WTC11 (cell line): Measurements from ENCODE around the gene RAB1B. TPM values are rescaled to one million over a fixed set of nuclear protein-coding genes. Genes with fewer than 3 reads are reported as not detected.
A peak's percentile ranks its signal among the peaks of the same experiment; 100 is the strongest.

ENCODE experiments used
- ATAC-seq: fragments of 200-7000 bp; cut with Tn5 transposase; 2 replicates; pipeline ENCODE4 v1.10.0; 2021; ENCODE audit warnings: mild to moderate bottlenecking, moderate library complexity
- CTCF ChIA-PET: fragments of 300-600 bp; sonication (Branson Sonifier 250); formaldehyde crosslinking; loops from one replicate; lab custom pipeline; 2021; ENCODE audit warnings: antibody characterized with exemption; lab: Charles Lee
- POLR2A ChIA-PET: fragments of 350-600 bp; sonication (Branson Sonifier 250); formaldehyde crosslinking; loops from one replicate; lab custom pipeline; 2021; ENCODE audit warnings: antibody characterized with exemption; lab: Charles Lee
- DNase-seq: peaks from one replicate; pipeline ENCODE4 v3.0.0; 2021; ENCODE audit warnings: low spot score
- H3K27ac Mint-ChIP-seq: 2 replicates; pipeline ENCODE4 v1.8.0; 2021; ENCODE audit warnings: mixed read lengths
- H3K27me3 Mint-ChIP-seq: 2 replicates; pipeline ENCODE4 v1.8.0; 2021; ENCODE audit warnings: low read depth, mild to moderate bottlenecking, moderate library complexity, mixed read lengths
- H3K36me3 Mint-ChIP-seq: 2 replicates; pipeline ENCODE4 v1.8.0; 2021; ENCODE audit warnings: mixed read lengths
- H3K4me1 Mint-ChIP-seq: 2 replicates; pipeline ENCODE4 v1.8.0; 2022; ENCODE audit warnings: mixed read lengths
- H3K4me3 Mint-ChIP-seq: 2 replicates; pipeline ENCODE4 v1.8.0; 2021; ENCODE audit warnings: mild to moderate bottlenecking, moderate library complexity, mixed read lengths
- H3K9me3 Mint-ChIP-seq: 2 replicates; pipeline ENCODE4 v1.8.0; 2021; ENCODE audit warnings: mixed read lengths
- ATF1 ChIP-seq: sonication (generic); formaldehyde crosslinking; IDR thresholded peaks from 2 replicates; pipeline ENCODE4 v1.8.1; 2023; ENCODE audit warnings: mild to moderate bottlenecking, moderate library complexity, missing genetic modification reagents
- ELF4 ChIP-seq: sonication (generic); formaldehyde crosslinking; IDR thresholded peaks from 2 replicates; pipeline ENCODE4 v1.8.1; 2022; ENCODE audit warnings: low read depth, mild to moderate bottlenecking, moderate library complexity, missing genetic modification reagents
- ETV6 ChIP-seq: sonication (generic); formaldehyde crosslinking; IDR thresholded peaks from 2 replicates; pipeline ENCODE4 v1.8.1; 2022; ENCODE audit warnings: mild to moderate bottlenecking, missing genetic modification reagents
- GABPB1 ChIP-seq: sonication (generic); formaldehyde crosslinking; IDR thresholded peaks from 2 replicates; pipeline ENCODE4 v1.8.1; 2023; ENCODE audit warnings: mild to moderate bottlenecking, missing genetic modification reagents
- GTF2I ChIP-seq: fragments of 250-450 bp; sonication (Bioruptor Pico); conservative IDR thresholded peaks from 2 replicates; pipeline ENCODE4 v1.4.0; 2021; ENCODE audit warnings: mild to moderate bottlenecking
- MYBL2 ChIP-seq: sonication (generic); formaldehyde crosslinking; IDR thresholded peaks from 2 replicates; pipeline ENCODE4 v1.8.1; 2023; ENCODE audit warnings: mild to moderate bottlenecking, moderate library complexity, missing genetic modification reagents
- NFE2L1 ChIP-seq: sonication (generic); formaldehyde crosslinking; IDR thresholded peaks from 2 replicates; pipeline ENCODE4 v1.8.1; 2023; ENCODE audit warnings: missing genetic modification reagents
- TEAD4 ChIP-seq: sonication (generic); formaldehyde crosslinking; IDR thresholded peaks from 2 replicates; pipeline ENCODE4 v1.8.0; 2022; ENCODE audit warnings: mild to moderate bottlenecking, missing genetic modification reagents
- TP53 ChIP-seq: sonication (generic); formaldehyde crosslinking; IDR thresholded peaks from 2 replicates; pipeline ENCODE4 v1.8.1; 2023; ENCODE audit warnings: mild to moderate bottlenecking, missing genetic modification reagents
- ZBTB21 ChIP-seq: sonication (generic); formaldehyde crosslinking; IDR thresholded peaks from 2 replicates; pipeline ENCODE4 v1.8.1; 2023; ENCODE audit warnings: mild to moderate bottlenecking, missing genetic modification reagents, borderline replicate concordance
- ZNF317 ChIP-seq: sonication (generic); formaldehyde crosslinking; IDR thresholded peaks from 2 replicates; pipeline ENCODE4 v1.8.1; 2023; ENCODE audit warnings: low read depth, mild to moderate bottlenecking, moderate library complexity, missing genetic modification reagents, borderline replicate concordance
- total RNA-seq: library from RNA; stranded (reverse); gene quantifications from 3 replicates; pipeline ENCODE4 v1.2.3, GENCODE V29; 2021
- TF ChIP-seq, protein P1 (sequence below): fragments of 200-600 bp; IDR thresholded peaks from 2 replicates; pipeline ENCODE4 v1.8.0; 2022; ENCODE audit warnings: antibody characterized with exemption
- TF ChIP-seq, protein P2 (sequence below): sonication (generic); formaldehyde crosslinking; IDR thresholded peaks from 2 replicates; pipeline ENCODE4 v1.8.1; 2023; ENCODE audit warnings: mild to moderate bottlenecking, missing genetic modification reagents, borderline replicate concordance
- TF ChIP-seq, protein P3 (sequence below): sonication (generic); formaldehyde crosslinking; IDR thresholded peaks from 2 replicates; pipeline ENCODE4 v1.8.1; 2022; ENCODE audit warnings: mild to moderate bottlenecking, moderate library complexity, missing genetic modification reagents
- TF ChIP-seq, protein P4 (sequence below): sonication (generic); formaldehyde crosslinking; IDR thresholded peaks from 2 replicates; pipeline ENCODE4 v1.8.0; 2023; ENCODE audit warnings: mild to moderate bottlenecking, missing genetic modification reagents
- TF ChIP-seq, protein P5 (sequence below): fragments of 250-450 bp; sonication (Bioruptor Pico); IDR thresholded peaks from 2 replicates; pipeline ENCODE4 v2.1.2; 2022; ENCODE audit warnings: mild to moderate bottlenecking, moderate library complexity
- TF ChIP-seq, protein P6 (sequence below): sonication (generic); formaldehyde crosslinking; IDR thresholded peaks from 2 replicates; pipeline ENCODE4 v1.8.0; 2023; ENCODE audit warnings: missing genetic modification reagents
- TF ChIP-seq, protein P7 (sequence below): sonication (generic); formaldehyde crosslinking; IDR thresholded peaks from 2 replicates; pipeline ENCODE4 v1.8.1; 2023; ENCODE audit warnings: mild to moderate bottlenecking, moderate library complexity, missing genetic modification reagents
- TF ChIP-seq, protein P8 (sequence below): sonication (generic); formaldehyde crosslinking; IDR thresholded peaks from 2 replicates; pipeline ENCODE4 v1.8.1; 2023; ENCODE audit warnings: mild to moderate bottlenecking, missing genetic modification reagents

The RAB1B gene
- total RNA-seq, 1 experiment from 2014 or later = 125 TPM

DNA sequence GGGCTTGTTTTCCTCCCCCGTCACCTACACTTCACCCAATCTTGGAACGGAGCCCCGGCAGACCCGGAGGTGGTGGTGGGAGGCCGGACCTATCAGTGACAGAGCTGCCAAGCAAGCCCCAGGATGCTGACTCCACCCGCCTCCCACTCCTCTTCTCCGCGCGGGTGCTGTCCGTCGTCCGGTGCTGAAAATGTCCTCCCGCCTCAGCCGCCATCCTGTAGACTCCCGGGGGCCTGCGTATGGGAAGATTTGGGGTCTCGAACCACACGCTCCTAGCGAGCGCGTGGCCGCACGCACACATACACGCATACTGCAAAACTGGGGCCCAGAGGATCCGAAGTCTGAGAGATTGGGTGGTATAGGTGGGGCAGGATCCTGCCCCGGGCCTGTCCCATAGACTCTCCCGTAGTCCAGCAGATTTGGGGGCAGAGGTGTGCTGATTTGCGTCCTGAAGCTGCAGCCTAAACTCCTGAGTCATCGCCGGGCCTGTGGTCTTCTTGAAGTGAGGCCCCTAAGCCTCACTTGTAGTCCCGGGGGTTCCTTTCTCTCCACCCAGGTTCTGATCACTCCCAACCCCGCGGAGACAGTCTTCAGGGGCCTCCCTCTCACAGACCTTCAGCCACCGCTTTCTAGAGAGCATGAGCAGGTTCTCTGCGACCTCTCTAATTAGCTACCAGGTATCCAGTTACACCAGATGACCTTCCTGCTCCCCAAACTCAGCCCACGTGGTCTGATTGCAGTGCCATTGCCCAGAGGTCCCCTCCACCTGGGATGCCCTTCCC lies 21.3 kb downstream of the RAB1B start:
- peaks cover 20% of the 10 kb centered on the region for H3K4me1 Mint-ChIP-seq
- CTCF ChIA-PET = interaction anchor here (0.6 to 2.5 kb wide), 25 partner anchors 8 to 402 kb away, joined by 3 to 65 read pairs (median 5); partner anchors contain the start of genes CD248, DPP3, FIBP and RAB1B
- TF ChIP-seq ETV6 (CRISPR knock-in tag) (peak; percentile 78), MYBL2 (CRISPR knock-in tag) (peak; percentile 74; the same call in 1 of the 2 replicates), TEAD4 (CRISPR knock-in tag) (no peak), ZBTB21 (CRISPR knock-in tag) (peak; percentile 53; the same call in 1 of the 2 replicates), ELF4 (peak; percentile 89), ZNF317 (peak; percentile 59; the same call in 1 of the 2 replicates), TP53 (CRISPR knock-in tag) (no peak), GABPB1 (CRISPR knock-in tag) (no peak), GTF2I (CRISPR knock-in tag) (no peak), NFE2L1 (peak; percentile 89; the same call in 1 of the 2 replicates), ATF1 (CRISPR knock-in tag) (0 out of 2 replicates have a peak, but pooled peaks have one; percentile 78)
- TF ChIP-seq, protein P1, sequence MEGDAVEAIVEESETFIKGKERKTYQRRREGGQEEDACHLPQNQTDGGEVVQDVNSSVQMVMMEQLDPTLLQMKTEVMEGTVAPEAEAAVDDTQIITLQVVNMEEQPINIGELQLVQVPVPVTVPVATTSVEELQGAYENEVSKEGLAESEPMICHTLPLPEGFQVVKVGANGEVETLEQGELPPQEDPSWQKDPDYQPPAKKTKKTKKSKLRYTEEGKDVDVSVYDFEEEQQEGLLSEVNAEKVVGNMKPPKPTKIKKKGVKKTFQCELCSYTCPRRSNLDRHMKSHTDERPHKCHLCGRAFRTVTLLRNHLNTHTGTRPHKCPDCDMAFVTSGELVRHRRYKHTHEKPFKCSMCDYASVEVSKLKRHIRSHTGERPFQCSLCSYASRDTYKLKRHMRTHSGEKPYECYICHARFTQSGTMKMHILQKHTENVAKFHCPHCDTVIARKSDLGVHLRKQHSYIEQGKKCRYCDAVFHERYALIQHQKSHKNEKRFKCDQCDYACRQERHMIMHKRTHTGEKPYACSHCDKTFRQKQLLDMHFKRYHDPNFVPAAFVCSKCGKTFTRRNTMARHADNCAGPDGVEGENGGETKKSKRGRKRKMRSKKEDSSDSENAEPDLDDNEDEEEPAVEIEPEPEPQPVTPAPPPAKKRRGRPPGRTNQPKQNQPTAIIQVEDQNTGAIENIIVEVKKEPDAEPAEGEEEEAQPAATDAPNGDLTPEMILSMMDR = no peak
- TF ChIP-seq, protein P2, sequence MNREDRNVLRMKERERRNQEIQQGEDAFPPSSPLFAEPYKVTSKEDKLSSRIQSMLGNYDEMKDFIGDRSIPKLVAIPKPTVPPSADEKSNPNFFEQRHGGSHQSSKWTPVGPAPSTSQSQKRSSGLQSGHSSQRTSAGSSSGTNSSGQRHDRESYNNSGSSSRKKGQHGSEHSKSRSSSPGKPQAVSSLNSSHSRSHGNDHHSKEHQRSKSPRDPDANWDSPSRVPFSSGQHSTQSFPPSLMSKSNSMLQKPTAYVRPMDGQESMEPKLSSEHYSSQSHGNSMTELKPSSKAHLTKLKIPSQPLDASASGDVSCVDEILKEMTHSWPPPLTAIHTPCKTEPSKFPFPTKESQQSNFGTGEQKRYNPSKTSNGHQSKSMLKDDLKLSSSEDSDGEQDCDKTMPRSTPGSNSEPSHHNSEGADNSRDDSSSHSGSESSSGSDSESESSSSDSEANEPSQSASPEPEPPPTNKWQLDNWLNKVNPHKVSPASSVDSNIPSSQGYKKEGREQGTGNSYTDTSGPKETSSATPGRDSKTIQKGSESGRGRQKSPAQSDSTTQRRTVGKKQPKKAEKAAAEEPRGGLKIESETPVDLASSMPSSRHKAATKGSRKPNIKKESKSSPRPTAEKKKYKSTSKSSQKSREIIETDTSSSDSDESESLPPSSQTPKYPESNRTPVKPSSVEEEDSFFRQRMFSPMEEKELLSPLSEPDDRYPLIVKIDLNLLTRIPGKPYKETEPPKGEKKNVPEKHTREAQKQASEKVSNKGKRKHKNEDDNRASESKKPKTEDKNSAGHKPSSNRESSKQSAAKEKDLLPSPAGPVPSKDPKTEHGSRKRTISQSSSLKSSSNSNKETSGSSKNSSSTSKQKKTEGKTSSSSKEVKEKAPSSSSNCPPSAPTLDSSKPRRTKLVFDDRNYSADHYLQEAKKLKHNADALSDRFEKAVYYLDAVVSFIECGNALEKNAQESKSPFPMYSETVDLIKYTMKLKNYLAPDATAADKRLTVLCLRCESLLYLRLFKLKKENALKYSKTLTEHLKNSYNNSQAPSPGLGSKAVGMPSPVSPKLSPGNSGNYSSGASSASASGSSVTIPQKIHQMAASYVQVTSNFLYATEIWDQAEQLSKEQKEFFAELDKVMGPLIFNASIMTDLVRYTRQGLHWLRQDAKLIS (CRISPR knock-in tag) = peak; percentile 69; the same call in 1 of the 2 replicates
- TF ChIP-seq, protein P3, sequence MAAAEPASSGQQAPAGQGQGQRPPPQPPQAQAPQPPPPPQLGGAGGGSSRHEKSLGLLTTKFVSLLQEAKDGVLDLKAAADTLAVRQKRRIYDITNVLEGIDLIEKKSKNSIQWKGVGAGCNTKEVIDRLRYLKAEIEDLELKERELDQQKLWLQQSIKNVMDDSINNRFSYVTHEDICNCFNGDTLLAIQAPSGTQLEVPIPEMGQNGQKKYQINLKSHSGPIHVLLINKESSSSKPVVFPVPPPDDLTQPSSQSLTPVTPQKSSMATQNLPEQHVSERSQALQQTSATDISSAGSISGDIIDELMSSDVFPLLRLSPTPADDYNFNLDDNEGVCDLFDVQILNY = peak; percentile 82
- TF ChIP-seq, protein P4, sequence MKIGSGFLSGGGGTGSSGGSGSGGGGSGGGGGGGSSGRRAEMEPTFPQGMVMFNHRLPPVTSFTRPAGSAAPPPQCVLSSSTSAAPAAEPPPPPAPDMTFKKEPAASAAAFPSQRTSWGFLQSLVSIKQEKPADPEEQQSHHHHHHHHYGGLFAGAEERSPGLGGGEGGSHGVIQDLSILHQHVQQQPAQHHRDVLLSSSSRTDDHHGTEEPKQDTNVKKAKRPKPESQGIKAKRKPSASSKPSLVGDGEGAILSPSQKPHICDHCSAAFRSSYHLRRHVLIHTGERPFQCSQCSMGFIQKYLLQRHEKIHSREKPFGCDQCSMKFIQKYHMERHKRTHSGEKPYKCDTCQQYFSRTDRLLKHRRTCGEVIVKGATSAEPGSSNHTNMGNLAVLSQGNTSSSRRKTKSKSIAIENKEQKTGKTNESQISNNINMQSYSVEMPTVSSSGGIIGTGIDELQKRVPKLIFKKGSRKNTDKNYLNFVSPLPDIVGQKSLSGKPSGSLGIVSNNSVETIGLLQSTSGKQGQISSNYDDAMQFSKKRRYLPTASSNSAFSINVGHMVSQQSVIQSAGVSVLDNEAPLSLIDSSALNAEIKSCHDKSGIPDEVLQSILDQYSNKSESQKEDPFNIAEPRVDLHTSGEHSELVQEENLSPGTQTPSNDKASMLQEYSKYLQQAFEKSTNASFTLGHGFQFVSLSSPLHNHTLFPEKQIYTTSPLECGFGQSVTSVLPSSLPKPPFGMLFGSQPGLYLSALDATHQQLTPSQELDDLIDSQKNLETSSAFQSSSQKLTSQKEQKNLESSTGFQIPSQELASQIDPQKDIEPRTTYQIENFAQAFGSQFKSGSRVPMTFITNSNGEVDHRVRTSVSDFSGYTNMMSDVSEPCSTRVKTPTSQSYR (CRISPR knock-in tag) = peak; percentile 51; the same call in 1 of the 2 replicates
- TF ChIP-seq, protein P5, sequence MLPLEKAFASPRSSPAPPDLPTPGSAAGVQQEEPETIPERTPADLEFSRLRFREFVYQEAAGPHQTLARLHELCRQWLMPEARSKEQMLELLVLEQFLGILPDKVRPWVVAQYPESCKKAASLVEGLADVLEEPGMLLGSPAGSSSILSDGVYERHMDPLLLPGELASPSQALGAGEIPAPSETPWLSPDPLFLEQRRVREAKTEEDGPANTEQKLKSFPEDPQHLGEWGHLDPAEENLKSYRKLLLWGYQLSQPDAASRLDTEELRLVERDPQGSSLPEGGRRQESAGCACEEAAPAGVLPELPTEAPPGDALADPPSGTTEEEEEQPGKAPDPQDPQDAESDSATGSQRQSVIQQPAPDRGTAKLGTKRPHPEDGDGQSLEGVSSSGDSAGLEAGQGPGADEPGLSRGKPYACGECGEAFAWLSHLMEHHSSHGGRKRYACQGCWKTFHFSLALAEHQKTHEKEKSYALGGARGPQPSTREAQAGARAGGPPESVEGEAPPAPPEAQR (CRISPR knock-in tag) = no peak
- TF ChIP-seq, protein P6, sequence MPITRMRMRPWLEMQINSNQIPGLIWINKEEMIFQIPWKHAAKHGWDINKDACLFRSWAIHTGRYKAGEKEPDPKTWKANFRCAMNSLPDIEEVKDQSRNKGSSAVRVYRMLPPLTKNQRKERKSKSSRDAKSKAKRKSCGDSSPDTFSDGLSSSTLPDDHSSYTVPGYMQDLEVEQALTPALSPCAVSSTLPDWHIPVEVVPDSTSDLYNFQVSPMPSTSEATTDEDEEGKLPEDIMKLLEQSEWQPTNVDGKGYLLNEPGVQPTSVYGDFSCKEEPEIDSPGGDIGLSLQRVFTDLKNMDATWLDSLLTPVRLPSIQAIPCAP = no peak
- TF ChIP-seq, protein P7, sequence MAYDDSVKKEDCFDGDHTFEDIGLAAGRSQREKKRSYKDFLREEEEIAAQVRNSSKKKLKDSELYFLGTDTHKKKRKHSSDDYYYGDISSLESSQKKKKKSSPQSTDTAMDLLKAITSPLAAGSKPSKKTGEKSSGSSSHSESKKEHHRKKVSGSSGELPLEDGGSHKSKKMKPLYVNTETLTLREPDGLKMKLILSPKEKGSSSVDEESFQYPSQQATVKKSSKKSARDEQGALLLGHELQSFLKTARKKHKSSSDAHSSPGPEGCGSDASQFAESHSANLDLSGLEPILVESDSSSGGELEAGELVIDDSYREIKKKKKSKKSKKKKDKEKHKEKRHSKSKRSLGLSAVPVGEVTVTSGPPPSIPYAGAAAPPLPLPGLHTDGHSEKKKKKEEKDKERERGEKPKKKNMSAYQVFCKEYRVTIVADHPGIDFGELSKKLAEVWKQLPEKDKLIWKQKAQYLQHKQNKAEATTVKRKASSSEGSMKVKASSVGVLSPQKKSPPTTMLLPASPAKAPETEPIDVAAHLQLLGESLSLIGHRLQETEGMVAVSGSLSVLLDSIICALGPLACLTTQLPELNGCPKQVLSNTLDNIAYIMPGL = 0 out of 2 replicates have a peak, but pooled peaks have one; percentile 20
- TF ChIP-seq, protein P8, sequence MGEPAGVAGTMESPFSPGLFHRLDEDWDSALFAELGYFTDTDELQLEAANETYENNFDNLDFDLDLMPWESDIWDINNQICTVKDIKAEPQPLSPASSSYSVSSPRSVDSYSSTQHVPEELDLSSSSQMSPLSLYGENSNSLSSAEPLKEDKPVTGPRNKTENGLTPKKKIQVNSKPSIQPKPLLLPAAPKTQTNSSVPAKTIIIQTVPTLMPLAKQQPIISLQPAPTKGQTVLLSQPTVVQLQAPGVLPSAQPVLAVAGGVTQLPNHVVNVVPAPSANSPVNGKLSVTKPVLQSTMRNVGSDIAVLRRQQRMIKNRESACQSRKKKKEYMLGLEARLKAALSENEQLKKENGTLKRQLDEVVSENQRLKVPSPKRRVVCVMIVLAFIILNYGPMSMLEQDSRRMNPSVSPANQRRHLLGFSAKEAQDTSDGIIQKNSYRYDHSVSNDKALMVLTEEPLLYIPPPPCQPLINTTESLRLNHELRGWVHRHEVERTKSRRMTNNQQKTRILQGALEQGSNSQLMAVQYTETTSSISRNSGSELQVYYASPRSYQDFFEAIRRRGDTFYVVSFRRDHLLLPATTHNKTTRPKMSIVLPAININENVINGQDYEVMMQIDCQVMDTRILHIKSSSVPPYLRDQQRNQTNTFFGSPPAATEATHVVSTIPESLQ (CRISPR knock-in tag) = no peak

More for the DNA sequence above, 21.3 kb downstream of the RAB1B start:
- Mint-ChIP-seq H3K27ac (peak overlapping the region; percentile 96), H3K27me3 (peaks cover 37% of the 10 kb centered on the region), H3K9me3 (no peaks in the 10 kb centered on the region), H3K4me3 (peak overlapping the region; percentile 96), H3K36me3 (no peaks in the 10 kb centered on the region)
- DNase-seq (peak; percentile 90), ATAC-seq (peak; percentile 67)
- POLR2A ChIA-PET = interaction anchor here (0.5 to 1.8 kb wide), 11 partner anchors 8 to 177 kb away, joined by 3 to 19 read pairs (median 5); partner anchors contain the start of genes B4GAT1, CD248, PELI3 and RIN1
